H1 (cell line): ENCODE measurements around the gene CELSR1. TPM values are rescaled to one million over a fixed set of nuclear protein-coding genes. Genes with fewer than 3 reads are reported as not detected.

ENCODE experiments used
- BCL11A ChIP-seq, 2 experiments: IDR thresholded peaks; one replicate each; pipeline ENCODE4 v1.6.1; 2011; ENCODE audit warnings: low read depth in 2 of 2, low read length in 2 of 2, mild to moderate bottlenecking in 2 of 2
- CHD7 ChIP-seq: fragments of 300-600 bp; sonication (generic); IDR thresholded peaks from 2 replicates; pipeline ENCODE4 v1.7.1; 2012; ENCODE audit warnings: low read length, moderate library complexity, mild to moderate bottlenecking, inconsistent platforms; ENCODE audit not compliant: insufficient replicate concordance
- EGR1 ChIP-seq: IDR thresholded peaks from 2 replicates; pipeline ENCODE4 v1.6.1; 2011; ENCODE audit warnings: low read depth, low read length, borderline replicate concordance
- polyA plus RNA-seq, 7 experiments: library from polyadenylated mRNA; depleted of rRNA in 3 of 7; stranded (reverse) in 5 of 7; unstranded in 2 of 7; fragments of >200 nt in 5 of 7; fragments of 200-250 nt in 2 of 7; gene quantifications; 1 replicate in 5 of 7; 2 replicates in 1 of 7; 4 replicates in 1 of 7; pipeline versions ENCODE4 v1.2.1 to v1.2.3, GENCODE V29; 2011 to 2013; ENCODE audit warnings: missing spikeins in 2 of 7, mixed read lengths in 2 of 7
- total RNA-seq: library from RNA; stranded (reverse); fragmentation: NEBNext Ultra II Directional; extraction: Animal tissue kit (Norgen Biotek cat#: 25700); gene quantifications from 2 replicates; pipeline ENCODE4 v1.2.1, GENCODE V29; 2021

The CELSR1 gene
- total and polyA plus RNA-seq, 2 of the 8 experiments (the other 6 are each of a cell fraction or from before 2014, with no cell fraction given): 9.0 to 12.4 TPM

GRCh38 chr22:46330426-46330825, 207.0 kb downstream of the CELSR1 start (continued):
- TF ChIP-seq CHD7 (no peak), BCL11A (IDR thresholded peaks at IDR 0.05; ENCODE audit: low read depth in 2 of 2, low read length in 2 of 2) (no peak), EGR1 (no peak)
- TF ChIP-seq, all 59 proteins: peak for 0
